ENCODE results near the gene NEK8.

The NEK8 gene
- 5.2 to 13.4 (median 9.7) reads per million in 4 donors for total RNA-seq

- peak; percentile 92 to 98 (median 94) for DNase-seq
These were observed at the start of gene NEK8 for GRCh38 chr17:28728364-28729200. TSS of gene NEK8 (plus strand) at chr17:28728788. CDS start at chr17:28728814, 26 bp downstream.

GRCh38 chr17:28682655-28683054, 45.9 kb upstream of the NEK8 start:
- DNase-seq, result no peak

- no peak for DNase-seq
These were observed 43.6 kb upstream of the NEK8 start for GRCh38 chr17:28684963-28685362.

GRCh38 chr17:28685366-28685765, 43.2 kb upstream of the NEK8 start:
- no peak for DNase-seq

- no peak for DNase-seq
These were observed 42.3 kb upstream of the NEK8 start for GRCh38 chr17:28686296-28686695.

- DNase-seq, result no peak
These were observed 40.1 kb upstream of the NEK8 start for GRCh38 chr17:28688481-28688880.

- no peak for DNase-seq
These were observed 39.6 kb upstream of the NEK8 start for GRCh38 chr17:28689011-28689410.

- no peak for DNase-seq
These were observed 34.7 kb upstream of the NEK8 start for GRCh38 chr17:28693869-28694268.

GRCh38 chr17:28698253-28698941, 30.2 kb upstream of the NEK8 start:
- DNase-seq, result no peak

GRCh38 chr17:28700278-28700677, 28.3 kb upstream of the NEK8 start:
- no peak for DNase-seq

- DNase-seq, result no peak
These were observed 27.6 kb upstream of the NEK8 start for GRCh38 chr17:28700830-28701492.

- DNase-seq, result no peak
These were observed 26.4 kb upstream of the NEK8 start for GRCh38 chr17:28702026-28702751.

- DNase-seq, result no peak
These were observed 25.8 kb upstream of the NEK8 start for GRCh38 chr17:28702752-28703150.

- DNase-seq, result no peak
These were observed 24.9 kb upstream of the NEK8 start for GRCh38 chr17:28703552-28704218.

- DNase-seq, result no peak
These were observed 24.2 kb upstream of the NEK8 start for GRCh38 chr17:28704219-28704858.

GRCh38 chr17:28705074-28705659, 23.4 kb upstream of the NEK8 start:
- no peak for DNase-seq

GRCh38 chr17:28705728-28706334, 22.8 kb upstream of the NEK8 start:
- no peak for DNase-seq

GRCh38 chr17:28706471-28707338, 21.9 kb upstream of the NEK8 start:
- no peak for DNase-seq

- DNase-seq, result no peak
These were observed 21.3 kb upstream of the NEK8 start for GRCh38 chr17:28707339-28707720.
